ENCODE measurements around the gene PIP5K1A.

DNA sequence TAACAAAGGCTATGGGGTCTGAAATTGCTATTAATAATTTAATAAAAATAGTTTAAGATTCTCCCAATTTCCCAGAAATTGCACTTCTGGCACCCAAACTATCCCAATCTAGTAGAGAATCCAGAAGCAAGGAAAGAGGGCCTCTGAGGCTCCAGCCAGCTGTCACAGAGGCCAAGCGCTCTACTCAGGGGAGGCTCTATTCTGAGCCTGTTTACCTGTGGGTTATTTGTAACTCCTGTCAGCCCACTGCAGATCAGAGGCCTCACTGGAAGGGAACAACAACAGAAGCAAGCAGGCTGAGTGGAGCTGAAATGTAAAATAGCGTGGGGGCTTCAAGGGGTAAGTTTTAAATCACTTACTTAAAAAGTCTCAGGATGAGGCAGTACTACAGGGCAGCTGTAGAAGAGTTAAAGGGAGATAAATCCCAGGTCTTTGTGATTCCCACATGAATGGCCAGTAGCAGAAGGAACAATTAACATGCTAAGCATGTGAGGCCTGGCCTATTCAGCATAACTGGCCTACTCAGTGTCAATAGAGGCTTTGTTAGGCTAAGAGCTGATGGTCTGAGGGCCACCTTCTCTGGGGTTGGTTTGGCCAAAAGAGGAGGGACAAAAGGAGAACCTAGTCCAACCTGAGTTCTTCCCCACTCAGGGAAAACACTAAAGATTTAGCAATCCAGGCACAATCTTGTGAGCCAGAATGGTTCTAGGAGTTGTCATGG, 96.5 kb downstream of the PIP5K1A start:
- TF ChIP-seq, protein P1, sequence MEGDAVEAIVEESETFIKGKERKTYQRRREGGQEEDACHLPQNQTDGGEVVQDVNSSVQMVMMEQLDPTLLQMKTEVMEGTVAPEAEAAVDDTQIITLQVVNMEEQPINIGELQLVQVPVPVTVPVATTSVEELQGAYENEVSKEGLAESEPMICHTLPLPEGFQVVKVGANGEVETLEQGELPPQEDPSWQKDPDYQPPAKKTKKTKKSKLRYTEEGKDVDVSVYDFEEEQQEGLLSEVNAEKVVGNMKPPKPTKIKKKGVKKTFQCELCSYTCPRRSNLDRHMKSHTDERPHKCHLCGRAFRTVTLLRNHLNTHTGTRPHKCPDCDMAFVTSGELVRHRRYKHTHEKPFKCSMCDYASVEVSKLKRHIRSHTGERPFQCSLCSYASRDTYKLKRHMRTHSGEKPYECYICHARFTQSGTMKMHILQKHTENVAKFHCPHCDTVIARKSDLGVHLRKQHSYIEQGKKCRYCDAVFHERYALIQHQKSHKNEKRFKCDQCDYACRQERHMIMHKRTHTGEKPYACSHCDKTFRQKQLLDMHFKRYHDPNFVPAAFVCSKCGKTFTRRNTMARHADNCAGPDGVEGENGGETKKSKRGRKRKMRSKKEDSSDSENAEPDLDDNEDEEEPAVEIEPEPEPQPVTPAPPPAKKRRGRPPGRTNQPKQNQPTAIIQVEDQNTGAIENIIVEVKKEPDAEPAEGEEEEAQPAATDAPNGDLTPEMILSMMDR (IDR thresholded peaks at IDR 0.05): no peak
- no peak for TF ChIP-seq POLR2A (IDR thresholded peaks at IDR 0.05)

Data from uterus (tissue), 2 donors.